ENCODE measurements around the gene GNB1.

GNB1 gene

DNA sequence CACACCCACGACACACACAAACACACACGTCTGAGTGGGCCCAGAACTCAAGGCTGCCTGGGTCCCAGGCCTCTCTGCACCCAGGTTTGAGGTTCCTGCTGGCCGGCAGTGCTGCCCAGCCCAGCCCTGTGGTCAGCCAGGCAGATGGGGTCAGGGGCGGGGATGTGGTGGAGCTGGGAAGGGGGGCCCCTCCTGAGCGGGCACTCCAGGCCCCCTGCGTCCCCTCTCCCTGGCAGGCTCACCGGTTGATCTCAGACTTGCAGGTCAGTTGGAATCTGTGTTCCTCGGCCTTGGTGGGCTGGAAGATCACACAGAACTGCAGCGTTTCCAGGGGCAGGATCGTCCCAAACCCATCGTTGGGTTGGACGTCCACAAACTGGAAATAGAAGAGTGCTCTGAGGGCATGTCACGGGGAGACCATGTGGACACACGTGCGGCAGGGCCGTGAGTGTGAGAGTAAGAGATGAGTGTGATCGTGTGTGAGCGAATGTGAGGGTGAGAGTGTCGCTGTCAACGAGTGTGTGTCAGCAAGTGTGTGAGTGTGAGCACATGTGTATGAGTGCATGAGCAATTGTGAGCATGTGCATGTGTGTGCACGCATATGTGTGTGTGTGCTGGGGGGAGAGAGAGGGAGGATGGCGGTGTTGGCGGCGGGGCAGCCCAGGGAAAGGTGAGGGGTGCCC lies 47.9 kb upstream of the GNB1 start:
- no peaks in the 10 kb centered on the region for H4K20me1 ChIP-seq (ENCODE audit: control insufficient read depth, insufficient read depth, low read depth, low read length)
- H3K27me3 ChIP-seq (ENCODE audit: control insufficient read depth, low read length) = no peaks in the 10 kb centered on the region
- no peak overlapping the region for H3K4me3 ChIP-seq (ENCODE audit: low read length)
- peaks cover 9% of the 10 kb centered on the region; the same call in 1 of the 2 replicates for H3K9me3 ChIP-seq (ENCODE audit: control insufficient read depth, insufficient read depth, low read length)
- no peak overlapping the region for H3K4me2 ChIP-seq (ENCODE audit: low read length)
- no peaks in the 10 kb centered on the region for H3F3A ChIP-seq (ENCODE audit: control insufficient read depth, insufficient read depth)
- no peak overlapping the region for H3K27ac ChIP-seq (ENCODE audit: low read depth, low read length)
- no peaks in the 10 kb centered on the region for H3K9me2 ChIP-seq (replicated peaks; ENCODE audit: control insufficient read depth, low read length)
- TF ChIP-seq, protein P1, sequence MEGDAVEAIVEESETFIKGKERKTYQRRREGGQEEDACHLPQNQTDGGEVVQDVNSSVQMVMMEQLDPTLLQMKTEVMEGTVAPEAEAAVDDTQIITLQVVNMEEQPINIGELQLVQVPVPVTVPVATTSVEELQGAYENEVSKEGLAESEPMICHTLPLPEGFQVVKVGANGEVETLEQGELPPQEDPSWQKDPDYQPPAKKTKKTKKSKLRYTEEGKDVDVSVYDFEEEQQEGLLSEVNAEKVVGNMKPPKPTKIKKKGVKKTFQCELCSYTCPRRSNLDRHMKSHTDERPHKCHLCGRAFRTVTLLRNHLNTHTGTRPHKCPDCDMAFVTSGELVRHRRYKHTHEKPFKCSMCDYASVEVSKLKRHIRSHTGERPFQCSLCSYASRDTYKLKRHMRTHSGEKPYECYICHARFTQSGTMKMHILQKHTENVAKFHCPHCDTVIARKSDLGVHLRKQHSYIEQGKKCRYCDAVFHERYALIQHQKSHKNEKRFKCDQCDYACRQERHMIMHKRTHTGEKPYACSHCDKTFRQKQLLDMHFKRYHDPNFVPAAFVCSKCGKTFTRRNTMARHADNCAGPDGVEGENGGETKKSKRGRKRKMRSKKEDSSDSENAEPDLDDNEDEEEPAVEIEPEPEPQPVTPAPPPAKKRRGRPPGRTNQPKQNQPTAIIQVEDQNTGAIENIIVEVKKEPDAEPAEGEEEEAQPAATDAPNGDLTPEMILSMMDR (IDR thresholded peaks at IDR 0.05; ENCODE audit: low read depth, low read length, poor library complexity, severe bottlenecking) = no peak
- TF ChIP-seq EZH2phosphoT487 (IDR thresholded peaks at IDR 0.05; ENCODE audit: borderline replicate concordance, low read length) = no peak
- no peaks in the 10 kb centered on the region for H3K79me2 ChIP-seq (ENCODE audit: control insufficient read depth, low read length)
- no peaks in the 10 kb centered on the region for H3K36me3 ChIP-seq (ENCODE audit: control insufficient read depth, low read length)
- H3K4me1 ChIP-seq (ENCODE audit: control insufficient read depth, low read length) = no peaks in the 10 kb centered on the region; the same call in 1 of the 2 replicates

DNA sequence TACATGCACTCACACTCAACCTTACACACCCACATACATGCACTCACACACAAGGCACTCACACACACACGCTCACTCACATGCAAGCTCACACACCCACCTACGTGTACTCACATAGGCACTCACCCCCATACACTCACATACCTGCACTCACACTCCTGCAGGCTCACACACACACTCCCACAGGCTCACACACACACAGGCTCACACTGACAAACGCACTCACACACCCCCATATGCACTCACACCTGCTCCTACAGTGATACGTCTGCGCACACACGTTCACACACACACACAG lies 47.3 kb upstream of the GNB1 start:
- Histone ChIP-seq H3K27ac (ENCODE audit: low read depth, low read length) (no peak overlapping the region), H3K79me2 (ENCODE audit: control insufficient read depth, low read length) (no peaks in the 10 kb centered on the region), H4K20me1 (ENCODE audit: control insufficient read depth, insufficient read depth, low read depth, low read length) (no peaks in the 10 kb centered on the region), H3K9me3 (ENCODE audit: control insufficient read depth, insufficient read depth, low read length) (peaks cover 9% of the 10 kb centered on the region; the same call in 1 of the 2 replicates), H3K4me1 (ENCODE audit: control insufficient read depth, low read length) (no peaks in the 10 kb centered on the region; the same call in 1 of the 2 replicates), H3K4me2 (ENCODE audit: low read length) (no peak overlapping the region), H3K4me3 (ENCODE audit: low read length) (no peak overlapping the region), H3K27me3 (ENCODE audit: control insufficient read depth, low read length) (no peaks in the 10 kb centered on the region), H3K36me3 (ENCODE audit: control insufficient read depth, low read length) (no peaks in the 10 kb centered on the region), H3F3A (ENCODE audit: control insufficient read depth, insufficient read depth) (no peaks in the 10 kb centered on the region), H3K9me2 (replicated peaks; ENCODE audit: control insufficient read depth, low read length) (no peaks in the 10 kb centered on the region)
- no peak for TF ChIP-seq EZH2phosphoT487 (IDR thresholded peaks at IDR 0.05; ENCODE audit: borderline replicate concordance, low read length)
- TF ChIP-seq, protein P1 (IDR thresholded peaks at IDR 0.05; ENCODE audit: low read depth, low read length, poor library complexity, severe bottlenecking) = no peak

DNA sequence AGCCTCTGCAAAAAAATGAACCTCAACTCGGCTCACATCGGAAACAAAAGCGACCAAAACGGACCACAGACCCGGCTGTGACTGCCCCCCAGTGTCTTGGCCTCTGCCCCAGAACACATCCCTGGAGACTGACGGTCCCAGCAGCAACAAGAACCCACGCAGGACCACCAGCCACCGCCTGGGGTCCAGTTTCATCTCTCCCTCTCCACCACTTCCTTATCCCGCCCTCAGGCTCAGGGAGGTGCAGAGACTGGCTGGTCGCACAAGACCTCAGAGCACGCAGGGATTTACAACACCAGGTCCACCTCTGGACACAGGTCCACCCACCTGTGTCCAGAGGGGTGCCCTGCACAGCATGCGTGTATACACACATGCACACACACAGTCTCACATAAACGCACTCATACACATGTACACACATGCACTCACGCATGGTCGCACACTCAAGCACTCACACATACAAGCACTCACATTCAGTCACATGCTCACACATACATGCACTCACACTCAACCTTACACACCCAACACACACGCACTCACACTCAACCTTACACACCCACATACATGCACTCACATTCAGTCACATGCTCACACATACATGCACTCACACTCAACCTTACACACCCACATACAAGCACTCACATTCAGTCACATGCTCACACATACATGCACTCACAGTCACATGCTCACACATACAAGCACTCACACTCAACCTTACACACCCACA lies 46.8 kb upstream of the GNB1 start:
- TF ChIP-seq EZH2phosphoT487 (IDR thresholded peaks at IDR 0.05; ENCODE audit: borderline replicate concordance, low read length) = no peak
- TF ChIP-seq, protein P1 (IDR thresholded peaks at IDR 0.05; ENCODE audit: low read depth, low read length, poor library complexity, severe bottlenecking) = no peak

More for the DNA sequence above, 46.8 kb upstream of the GNB1 start:
- no peaks in the 10 kb centered on the region for H3K4me1 ChIP-seq (ENCODE audit: control insufficient read depth, low read length)
- H3K36me3 ChIP-seq (ENCODE audit: control insufficient read depth, low read length) = no peaks in the 10 kb centered on the region
- no peak overlapping the region for H3K27ac ChIP-seq (ENCODE audit: low read depth, low read length)
- H3K79me2 ChIP-seq (ENCODE audit: control insufficient read depth, low read length) = no peaks in the 10 kb centered on the region
- H3K27me3 ChIP-seq (ENCODE audit: control insufficient read depth, low read length) = no peaks in the 10 kb centered on the region
- no peak overlapping the region for H3K4me3 ChIP-seq (ENCODE audit: low read length)
- H3F3A ChIP-seq (ENCODE audit: control insufficient read depth, insufficient read depth) = no peaks in the 10 kb centered on the region
- no peaks in the 10 kb centered on the region for H3K9me2 ChIP-seq (replicated peaks; ENCODE audit: control insufficient read depth, low read length)
- peaks cover 9% of the 10 kb centered on the region; the same call in 1 of the 2 replicates for H3K9me3 ChIP-seq (ENCODE audit: control insufficient read depth, insufficient read depth, low read length)
- H4K20me1 ChIP-seq (ENCODE audit: control insufficient read depth, insufficient read depth, low read depth, low read length) = no peaks in the 10 kb centered on the region
- no peak overlapping the region for H3K4me2 ChIP-seq (ENCODE audit: low read length)

Measured in DOHH2 (cell line).